ENCODE measurements around the gene CACNA1A. TPM values are rescaled to one million over a fixed set of nuclear protein-coding genes. Genes with fewer than 3 reads are reported as not detected.
"Not testable (repeated sequence)": the region's sequence is repeated elsewhere in the genome, so short reads cannot be mapped to it uniquely, and the experiment has no call there.

The CACNA1A gene
- polyA plus RNA-seq, 10 donors, result 0.84 to 5.1 (median 2.4) TPM

DNA sequence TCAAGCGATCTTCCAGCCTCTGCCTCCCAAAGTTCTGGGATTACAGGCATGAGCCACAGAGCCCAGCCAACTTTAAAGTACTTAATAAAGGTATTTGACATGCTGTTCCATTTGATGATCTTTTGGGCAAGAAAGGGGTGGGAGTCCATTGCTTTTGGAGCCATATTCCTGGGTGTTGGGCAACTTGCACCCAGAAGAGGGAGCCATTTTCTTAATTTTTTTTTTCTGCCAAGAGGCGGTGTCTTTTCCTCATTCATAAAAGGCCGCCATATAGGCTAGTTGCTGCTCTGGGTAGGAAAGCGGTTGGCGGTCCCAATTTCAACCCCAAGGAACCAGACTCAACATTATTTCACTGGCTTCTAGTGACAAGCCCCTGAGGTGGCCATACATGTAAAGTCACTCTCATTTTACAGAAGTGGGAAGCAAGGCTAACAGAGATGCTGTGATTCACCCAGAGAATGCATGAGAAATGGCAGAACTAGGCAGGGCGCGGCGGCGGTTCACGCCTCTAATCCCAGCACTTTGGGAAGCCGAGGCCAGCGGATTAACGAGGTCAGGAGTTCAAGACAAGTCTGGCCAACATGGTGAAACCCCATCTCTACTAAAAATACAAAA is 139.6 kb downstream of the CACNA1A start:
- no peak for DNase-seq

- no peak for DNase-seq
These were observed 142.3 kb downstream of the CACNA1A start for GRCh38 chr19:13363954-13364353.

DNA sequence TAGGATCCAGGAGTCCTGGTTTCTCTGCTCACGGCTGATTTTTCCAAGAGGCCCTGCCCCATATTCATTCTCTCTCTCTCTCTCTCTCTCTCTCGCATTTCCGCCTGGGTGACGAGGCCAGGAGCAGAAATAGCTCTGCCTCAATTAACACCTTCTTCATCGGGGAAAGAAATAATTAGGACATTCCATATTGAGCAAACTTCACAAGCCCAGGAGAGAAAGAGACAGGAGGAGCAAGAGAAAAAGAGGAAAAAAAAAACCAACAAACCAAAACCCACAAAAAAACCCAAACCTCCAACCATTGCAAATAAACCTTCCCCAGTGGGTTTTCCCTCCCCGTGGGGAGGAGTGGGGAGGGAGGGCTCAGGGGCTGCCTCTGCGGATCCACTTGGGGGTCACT is 143.0 kb downstream of the CACNA1A start:
- no peak for DNase-seq

- DNase-seq, result no peak
These were observed 143.6 kb downstream of the CACNA1A start for GRCh38 chr19:13362668-13363067.

DNA sequence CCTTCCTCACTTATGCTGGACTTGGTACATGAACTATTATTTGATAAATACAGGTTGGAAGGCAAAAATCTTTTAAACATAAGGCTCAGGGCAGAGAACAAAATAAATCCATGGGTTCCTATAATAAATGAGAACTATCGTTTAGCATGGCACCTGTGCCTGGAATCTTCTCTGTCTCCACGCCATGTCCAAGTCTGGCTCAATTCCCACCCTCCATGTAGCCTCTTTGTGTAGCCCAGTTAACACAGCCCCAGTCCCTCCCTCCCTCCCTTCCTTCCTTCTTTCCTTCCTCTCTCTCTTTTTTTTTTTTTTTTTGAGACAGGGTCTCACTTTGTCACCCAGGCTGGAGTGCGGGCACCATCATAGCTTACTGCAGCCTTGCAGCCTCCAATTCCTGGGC is 144.6 kb downstream of the CACNA1A start:
- not testable (repeated sequence) for DNase-seq

GRCh38 chr19:13356686-13357280 is 149.5 kb downstream of the CACNA1A start:
- no peak for DNase-seq

DNA sequence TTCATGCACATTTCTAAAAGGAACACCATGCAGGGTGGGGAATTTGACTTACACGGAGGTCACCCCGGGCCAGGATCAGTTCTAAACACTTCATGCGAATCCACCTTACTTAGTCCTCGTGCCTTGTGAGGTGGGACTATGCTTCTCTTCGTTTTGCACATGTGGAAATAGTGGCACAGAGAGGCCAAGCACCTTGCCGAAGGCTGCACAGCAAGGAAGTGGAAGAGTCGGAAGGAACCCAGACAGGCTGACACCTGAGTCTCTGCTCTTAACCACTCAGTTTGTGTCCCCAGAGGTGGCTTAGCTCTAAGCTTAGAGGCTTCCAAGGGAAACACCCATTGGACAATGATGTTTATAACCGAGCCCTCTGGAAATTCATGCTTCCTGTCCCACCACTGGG is 150.1 kb downstream of the CACNA1A start:
- DNase-seq, result no peak

GRCh38 chr19:13355356-13355755 is 150.9 kb downstream of the CACNA1A start:
- no peak for DNase-seq

GRCh38 chr19:13353625-13354024 is 152.7 kb downstream of the CACNA1A start:
- DNase-seq, result no peak

DNA sequence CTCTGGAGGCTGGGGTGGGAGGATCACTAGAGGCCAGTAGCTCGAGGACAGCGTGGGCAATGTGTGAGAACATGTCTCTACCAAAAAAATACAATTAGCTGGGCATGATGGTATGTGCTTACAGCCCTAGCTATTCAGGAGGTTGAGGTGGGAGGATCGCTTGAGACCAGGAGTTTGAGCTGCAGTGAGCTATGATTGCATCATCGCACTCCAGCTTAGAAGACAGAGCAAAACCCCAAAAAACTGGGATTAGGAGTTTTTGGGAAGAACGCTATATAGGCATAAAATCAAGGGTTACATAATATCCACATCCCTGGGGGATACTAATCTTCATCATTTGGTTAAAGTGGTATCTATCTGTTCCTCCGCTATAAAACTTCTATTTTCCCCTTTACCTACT is 155.5 kb downstream of the CACNA1A start:
- no peak for DNase-seq

- no peak for DNase-seq
These were observed 156.2 kb downstream of the CACNA1A start for GRCh38 chr19:13350072-13350471.

- no peak for DNase-seq
These were observed 158.9 kb downstream of the CACNA1A start for GRCh38 chr19:13347367-13347766.

DNA sequence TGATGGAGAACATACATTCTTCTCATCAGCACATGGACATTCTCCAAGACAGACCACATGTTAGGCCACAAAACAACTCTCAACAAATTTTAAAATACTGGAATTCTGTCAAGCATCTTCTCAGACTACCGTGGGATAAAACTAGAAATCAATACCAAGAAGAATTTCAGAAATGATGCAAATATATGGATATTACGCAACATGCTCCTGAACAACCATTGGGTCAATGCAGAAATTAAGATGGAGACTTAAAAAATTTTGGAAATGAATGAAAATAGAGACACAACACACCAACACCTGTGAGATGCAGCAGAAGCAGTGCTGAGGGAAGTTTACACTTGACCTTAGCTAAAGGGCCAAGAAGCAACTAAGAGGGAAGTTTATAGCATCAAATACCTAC is 162.8 kb downstream of the CACNA1A start:
- DNase-seq, result no peak

GRCh38 chr19:13342672-13343071 is 163.6 kb downstream of the CACNA1A start:
- DNase-seq, result no peak

GRCh38 chr19:13339869-13340268 is 166.4 kb downstream of the CACNA1A start:
- peak in 2 of 3 donors; percentile 1 to 12 for DNase-seq

- DNase-seq, result no peak
These were observed 169.1 kb downstream of the CACNA1A start for GRCh38 chr19:13337181-13337580.

- no peak for DNase-seq
These were observed 171.3 kb downstream of the CACNA1A start for GRCh38 chr19:13334801-13335481.

DNA sequence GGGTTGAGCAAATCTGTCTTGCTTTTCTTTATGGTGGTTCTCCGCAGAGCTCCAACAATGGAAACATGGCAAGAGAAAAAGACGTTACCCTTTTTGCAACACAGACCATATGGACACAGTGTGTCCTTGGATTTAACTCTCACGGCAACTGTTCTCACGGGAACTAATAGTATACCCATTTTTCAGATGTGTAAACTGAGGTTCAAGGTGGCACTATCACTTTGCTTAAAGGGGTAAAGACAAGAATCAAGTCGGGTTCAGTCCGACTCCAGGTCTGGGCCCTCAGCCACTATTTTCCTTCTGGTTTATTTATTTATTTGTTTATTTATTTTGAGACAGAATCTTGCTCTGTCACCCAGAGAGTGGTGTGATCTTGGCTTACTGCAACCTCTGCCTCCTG is 176.0 kb downstream of the CACNA1A start:
- no peak for DNase-seq

- no peak for DNase-seq
These were observed 176.5 kb downstream of the CACNA1A start for GRCh38 chr19:13329766-13330165.

- DNase-seq, result no peak
These were observed 178.0 kb downstream of the CACNA1A start for GRCh38 chr19:13328241-13328640.

DNA sequence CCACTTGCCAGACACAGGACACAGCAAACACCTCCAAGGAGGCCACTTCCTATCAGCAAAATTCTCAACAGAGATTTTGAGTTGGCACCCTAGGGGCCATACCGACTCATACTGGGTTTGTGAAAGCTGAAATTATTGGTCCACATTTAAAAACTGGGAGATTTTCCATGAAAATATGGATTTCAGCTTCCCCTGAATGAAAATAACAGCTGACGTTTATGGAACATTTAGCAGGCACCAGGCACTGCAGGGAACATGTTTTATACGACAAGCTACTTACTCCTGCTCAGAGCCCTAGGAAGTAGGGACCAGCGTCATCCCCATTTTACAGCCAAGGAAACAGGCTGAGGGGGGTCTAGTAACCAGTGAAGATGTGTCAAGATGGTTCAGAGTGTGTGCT is 186.8 kb downstream of the CACNA1A start:
- DNase-seq, result no peak

- no peak for DNase-seq
These were observed 188.1 kb downstream of the CACNA1A start for GRCh38 chr19:13318190-13318589.

DNA sequence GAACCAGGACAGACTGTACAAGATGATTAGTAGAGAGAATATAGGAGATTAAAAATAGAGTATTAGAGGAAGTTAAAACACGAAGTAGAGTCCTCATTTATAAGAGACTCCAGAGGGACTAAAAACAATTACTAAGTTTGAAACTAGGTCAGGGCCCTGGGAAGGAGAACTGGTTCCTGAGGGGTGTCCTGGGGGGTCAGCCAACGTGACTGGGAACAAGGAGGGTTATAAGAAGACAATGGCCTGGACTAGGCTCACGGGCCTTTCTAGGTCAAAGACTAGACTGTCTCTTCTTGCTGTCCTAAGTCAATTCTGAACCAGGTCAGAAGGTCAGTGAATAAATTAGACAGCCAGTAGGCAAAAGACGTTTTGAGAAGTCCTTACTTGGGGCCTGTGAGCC is 190.8 kb downstream of the CACNA1A start:
- DNase-seq, result no peak
